ENCODE data around the gene ATP6V0D1.

DNA sequence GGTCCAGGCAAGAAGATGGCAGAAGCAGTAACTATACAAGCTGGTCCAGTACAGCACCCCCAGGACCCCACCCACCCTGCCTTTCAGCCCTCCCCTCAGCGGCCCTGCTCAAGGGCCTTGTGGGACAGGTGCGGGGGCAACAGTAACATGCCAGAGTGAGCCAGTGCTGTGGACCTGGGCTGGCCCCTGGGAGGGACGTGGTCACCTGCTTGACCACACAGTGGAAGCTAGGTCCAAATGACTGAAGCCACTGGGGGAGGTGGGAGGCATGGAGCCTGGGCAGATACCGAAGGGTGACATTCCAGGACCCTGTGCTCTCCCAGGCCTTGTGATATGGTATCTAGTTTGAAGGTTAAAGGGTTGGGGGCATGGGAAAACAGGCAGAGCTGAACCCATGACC is 17.3 kb downstream of the ATP6V0D1 start:
- no peak for TF ChIP-seq CTCF (IDR thresholded peaks at IDR 0.05; ENCODE audit: low read depth, low read length)
- TF ChIP-seq EZH2phosphoT487 (IDR thresholded peaks at IDR 0.05; ENCODE audit: low read depth), result no peak

All from OCI-LY3 (cell line).